K562 (cell line): ENCODE results near the gene COPS6. TPM values are rescaled to one million over a fixed set of nuclear protein-coding genes. Genes with fewer than 3 reads are reported as not detected.

Experiments used
- ATAC-seq: fragments of 200-7000 bp; cut with Tn5 transposase; 3 replicates; pipeline ENCODE4 v1.9.1; 2020; ENCODE audit warnings: moderate library complexity
- BruUV-seq: library from RNA; stranded (reverse); fragments of 400-500 nt; replicated peaks from 2 replicates; lab custom pipeline; 2021; lab: Mats Ljungman, UMichigan
- CTCF ChIA-PET: fragments of 300-600 bp; formaldehyde crosslinking; extraction: SDS; loops from one replicate; lab custom pipeline; 2021; ENCODE audit warnings: low intra/inter-chr PET ratio; lab: Yijun Ruan, JAX
- POLR2A ChIA-PET: fragments of 300-600, 350-650 bp; sonication (Branson Sonifier 250); formaldehyde crosslinking; extraction: SDS; loops from one replicate; lab custom pipeline; 2021; ENCODE audit warnings: antibody characterized with exemption, inconsistent platforms; lab: Yijun Ruan, JAX
- DNase-seq, 4 experiments: peaks; one replicate each; pipeline versions ENCODE4 v3.0.0 to v3.0.0-alpha.2; 2011 to 2018; ENCODE audit warnings: low spot score in 3 of 4, mixed read lengths in 3 of 4; ENCODE audit errors: extremely low read depth in 1 of 4
- FAIRE-seq: peaks from 2 replicates; lab custom pipeline; 2011; peaks lifted over from hg19 to GRCh38; lab: Jason Lieb, UNC
- H2AFZ ChIP-seq: 2 replicates; pipeline ENCODE4 v1.6.0; 2011; ENCODE audit warnings: low read depth, low read length, control low read depth, inconsistent platforms
- H3K27ac ChIP-seq: fragments of 200-600 bp; 3 replicates; pipeline ENCODE4 v1.8.0; 2011; ENCODE audit warnings: low read depth, mild to moderate bottlenecking, control low read depth, inconsistent platforms, low read length, moderate library complexity, mixed read lengths; ENCODE audit errors: extremely low read depth
- H3K27me3 ChIP-seq, 2 experiments: fragments of 300-600 bp in 1 of 2; 2 replicates in 1 of 2; 3 replicates in 1 of 2; pipeline versions ENCODE4 v1.6.0 to v1.8.0; 2011; ENCODE audit warnings: inconsistent platforms in 2 of 2, low read length in 2 of 2, mild to moderate bottlenecking in 1 of 2, mixed read lengths in 1 of 2, moderate library complexity in 1 of 2; ENCODE audit not compliant: control insufficient read depth in 2 of 2, insufficient read depth in 2 of 2
- H3K36me3 ChIP-seq: fragments of 300-600 bp; 3 replicates; pipeline ENCODE4 v1.8.0; 2011; ENCODE audit warnings: mild to moderate bottlenecking, low read length, inconsistent platforms; ENCODE audit not compliant: control insufficient read depth, insufficient read depth
- H3K4me1 ChIP-seq, 2 experiments: fragments of 200-600 bp in 1 of 2; replicated peaks in 1 of 2; 2 replicates in 1 of 2; 3 replicates in 1 of 2; pipeline versions ENCODE4 v1.5.1 to v1.8.0; 2011; ENCODE audit warnings: inconsistent platforms in 2 of 2, low read length in 2 of 2, mild to moderate bottlenecking in 1 of 2, mixed read lengths in 1 of 2, moderate library complexity in 1 of 2; ENCODE audit not compliant: control insufficient read depth in 2 of 2, insufficient read depth in 2 of 2
- H3K4me2 ChIP-seq: 2 replicates; pipeline ENCODE4 v1.6.1; 2011; ENCODE audit warnings: low read length, control low read depth, inconsistent platforms, mixed read lengths; ENCODE audit not compliant: insufficient read depth
- H3K4me3 ChIP-seq: fragments of 200-600 bp; sonication (generic), shearing (Covaris generic); 2 replicates; pipeline ENCODE4 v1.5.1; 2016; ENCODE audit warnings: control low read depth, inconsistent platforms
- H3K79me2 ChIP-seq: fragments of 200-600 bp; 3 replicates; pipeline ENCODE4 v1.8.0; 2011; ENCODE audit warnings: low read length, inconsistent platforms; ENCODE audit not compliant: control insufficient read depth, insufficient read depth
- H3K9ac ChIP-seq, 2 experiments: 2 replicates each; pipeline versions ENCODE4 v1.6.0 to v1.6.1; 2011; ENCODE audit warnings: low read depth in 2 of 2, low read length in 2 of 2, control low read depth in 1 of 2, inconsistent platforms in 1 of 2, mild to moderate bottlenecking in 1 of 2, mixed read lengths in 1 of 2; ENCODE audit not compliant: insufficient read depth in 1 of 2
- H3K9me1 ChIP-seq: one replicate; pipeline ENCODE4 v1.6.0; 2011; ENCODE audit warnings: inconsistent platforms, mild to moderate bottlenecking, low read length, moderate library complexity; ENCODE audit not compliant: control insufficient read depth, insufficient read depth
- H3K9me3 ChIP-seq: replicated peaks from 2 replicates; pipeline ENCODE4 v1.5.1; 2011; ENCODE audit warnings: low read depth, low read length, inconsistent platforms; ENCODE audit not compliant: control insufficient read depth, insufficient read depth
- H4K20me1 ChIP-seq: replicated peaks from 2 replicates; pipeline ENCODE4 v1.6.1; 2011; ENCODE audit warnings: low read length, inconsistent platforms, mixed read lengths; ENCODE audit not compliant: control insufficient read depth, insufficient read depth
- ATF4 ChIP-seq: fragments of 450-650 bp; formaldehyde crosslinking; IDR thresholded peaks from 2 replicates; pipeline ENCODE4 v1.4.0; 2022; ENCODE audit warnings: mild to moderate bottlenecking, moderate library complexity
- COPS2 ChIP-seq: fragments of 450-650 bp; conservative IDR thresholded peaks from 2 replicates; pipeline ENCODE4 v1.6.1; 2016; ENCODE audit warnings: mild to moderate bottlenecking, moderate library complexity
- ELF4 ChIP-seq: fragments of 450-650 bp; formaldehyde crosslinking; IDR thresholded peaks from 2 replicates; pipeline ENCODE4 v1.4.0; 2022; ENCODE audit warnings: missing genetic modification characterization
- FOXO4 ChIP-seq: fragments of 450-650 bp; formaldehyde crosslinking; IDR thresholded peaks from 2 replicates; pipeline ENCODE4 v1.4.0; 2020; ENCODE audit warnings: mild to moderate bottlenecking, moderate library complexity
- HNRNPLL ChIP-seq: fragments of 200-400 bp; formaldehyde crosslinking; IDR thresholded peaks from 2 replicates; pipeline ENCODE4 v1.6.1; 2017; ENCODE audit warnings: low read length, low read depth, mild to moderate bottlenecking; ENCODE audit not compliant: poor library complexity, severe bottlenecking
- RBFOX2 ChIP-seq: fragments of 200-400 bp; formaldehyde crosslinking; IDR thresholded peaks from 2 replicates; pipeline ENCODE4 v1.6.1; 2017; ENCODE audit warnings: low read depth, mild to moderate bottlenecking, low read length, moderate library complexity
- SRSF1 ChIP-seq: fragments of 200-400 bp; formaldehyde crosslinking; IDR thresholded peaks from 2 replicates; pipeline ENCODE4 v1.6.1; 2017; ENCODE audit warnings: mild to moderate bottlenecking, low read depth, low read length, moderate library complexity
- TAF7 ChIP-seq: fragments of 450-650 bp; IDR thresholded peaks from 2 replicates; pipeline ENCODE4 v1.6.1; 2016; ENCODE audit warnings: missing genetic modification characterization, missing compliant biosample characterization
- TAF9B ChIP-seq: fragments of 450-650 bp; IDR thresholded peaks from 2 replicates; pipeline ENCODE4 v1.6.1; 2018; ENCODE audit warnings: mild to moderate bottlenecking; ENCODE audit not compliant: partially characterized antibody
- TRIM25 ChIP-seq: fragments of 450-650 bp; IDR thresholded peaks from 2 replicates; pipeline ENCODE4 v1.7.0; 2016; ENCODE audit warnings: borderline replicate concordance
- ZBTB12 ChIP-seq: fragments of 250-450 bp; sonication (Bioruptor Pico); IDR thresholded peaks from 2 replicates; pipeline ENCODE4 v1.4.0; 2020
- ZC3H8 ChIP-seq: fragments of 450-650 bp; IDR thresholded peaks from 2 replicates; pipeline ENCODE4 v1.6.1; 2017
- ZNF175 ChIP-seq: fragments of 200-800 bp; sonication (Bioruptor generic); IDR thresholded peaks from 2 replicates; pipeline ENCODE4 v1.6.1; 2016; ENCODE audit warnings: low read depth, mild to moderate bottlenecking, missing genetic modification characterization, missing compliant biosample characterization
- ZNF408 ChIP-seq: fragments of 250-450 bp; sonication (Bioruptor Pico); IDR thresholded peaks from 2 replicates; pipeline ENCODE4 v1.4.0; 2020; ENCODE audit warnings: low read depth, mild to moderate bottlenecking, moderate library complexity
- WGBS: fragments of 100-300 bp; shearing (Covaris generic); methylation state at CpG from one replicate; pipeline ENCODE4 v1.1.6; 2016; ENCODE audit warnings: low coverage, mixed read lengths; ENCODE audit not compliant: insufficient coverage; ENCODE audit errors: missing lambda C conversion rate; 5-methylcytosine and 5-hydroxymethylcytosine counted together
- in situ Hi-C: fragments of 300-500 bp; cut with MboI; formaldehyde crosslinking; loops from 4 replicates; pipeline ENCODE4 v1.15.0; 2018; ENCODE audit warnings: inconsistent platforms, mixed read lengths
- intact Hi-C: fragments of 100-400 bp; cut with micrococcal nuclease; formaldehyde crosslinking; loops from 2 replicates; pipeline ENCODE4 v1.14.2; 2022
- polyA plus RNA-seq, 8 experiments: library from polyadenylated mRNA; depleted of rRNA in 4 of 8; stranded (reverse) in 5 of 8; unstranded in 3 of 8; fragments of >200 nt; fragmentation: Nextera tagmentation in 2 of 8; fragmentation: Illumina TruSeq in 1 of 8; extraction: Ambion mirVana in 2 of 8; extraction: Trizol in 1 of 8; gene quantifications; 2 replicates each; pipeline versions ENCODE4 v1.2.1 to v1.2.3, GENCODE V29; 2011 to 2014; ENCODE audit warnings: inconsistent platforms in 1 of 8, missing spikeins in 1 of 8
- total RNA-seq, 7 experiments: library from RNA; depleted of rRNA in 6 of 7; stranded (reverse); fragments of >200 nt in 6 of 7; fragmentation: Illumina TruSeq in 2 of 7; extraction: Trizol in 2 of 7; gene quantifications; 2 replicates each; pipeline versions ENCODE4 v1.2.1 to v1.2.3, GENCODE V29; 2011 to 2021; ENCODE audit warnings: low replicate concordance in 1 of 7

The COPS6 gene
- total and polyA plus RNA-seq, 9 of the 15 experiments (the other 6 are each of a cell fraction or from before 2014, with no cell fraction given): 63.0 to 331 (median 168) TPM

GRCh38 chr7:100081535-100082102 is 7.2 kb upstream of the COPS6 start, which contains the start of gene ZNF3:
TSS of gene ZNF3 (minus strand) at chr7:100081723. CDS start at chr7:100077357, 4,366 bp downstream.
- H3K79me2 ChIP-seq: peaks cover 47% of the 10 kb centered on the region
- peak within 1 kb of the TSS; percentile 99 for H3K4me2 ChIP-seq
- H3K9ac ChIP-seq: peak within 1 kb of the TSS; percentile 92 to 98
- H3K9me3 ChIP-seq: peaks cover 4% of the 10 kb centered on the region; the same call in 1 of the 2 replicates
- H3K27me3 ChIP-seq: no peaks in the 10 kb centered on the region
- BruUV-seq: no TSS peak
- peaks cover 4% of the 10 kb centered on the region for H3K9me1 ChIP-seq
- under 1% methylated on average over 51 of the region's 55 CpGs for WGBS
- FAIRE-seq: peak; percentile 94
- intact Hi-C loops: loop anchor here (1.0 to 5.0 kb wide), 8 partner anchors 20 to 168 kb away; partner anchors contain the start of genes AP4M1, CNPY4, MBLAC1 and MCM7
- in situ Hi-C loops: no loop called here
- H3K4me1 ChIP-seq: peaks cover 10 to 26% of the 10 kb centered on the region in 2 experiments; a peak in 4 of 5 replicates
- ATAC-seq: peak; percentile 92
- no peaks in the 10 kb centered on the region for H4K20me1 ChIP-seq
- peak within 1 kb of the TSS; percentile 90 for H3K27ac ChIP-seq
- CTCF ChIA-PET: interaction anchor here (0.6 to 2.2 kb wide), 4 partner anchors 10 to 168 kb away, joined by 3 to 8 read pairs (median 5); no protein-coding TSS in a partner anchor
- peak within 1 kb of the TSS; percentile 67 for H3K4me3 ChIP-seq
- H2AFZ ChIP-seq: peak within 1 kb of the TSS; percentile 96
- POLR2A ChIA-PET: interaction anchor here (0.6 to 4.4 kb wide), 10 partner anchors 10 to 54 kb away, joined by 3 to 20 read pairs (median 6); partner anchors contain the start of genes AP4M1 and MCM7
- DNase-seq: peak; percentile 92 to 100 (median 95)
- peaks cover 34% of the 10 kb centered on the region for H3K36me3 ChIP-seq
- TF ChIP-seq HNRNPLL (peak; percentile 6), RBFOX2 (peak; percentile 96), ZNF175 (CRISPR knock-in tag) (no peak), ATF4 (no peak), TRIM25 (no peak), TAF7 (peak; percentile 82), ZC3H8 (no peak), COPS2 (no peak), FOXO4 (no peak; the same call in 1 of the 2 replicates), ELF4 (CRISPR knock-in tag) (0 out of 2 replicates have a peak, but pooled peaks have one; percentile 35), SRSF1 (no peak), TAF9B (peak; percentile 57), ZBTB12 (CRISPR knock-in tag) (peak; percentile 70), ZNF408 (CRISPR knock-in tag) (no peak)
